ENCODE measurements around the gene GCFC2.

- TF ChIP-seq CTCF (IDR thresholded peaks at IDR 0.05; ENCODE audit: extremely low read depth in 1 of 2, insufficient read depth in 1 of 2, low read depth in 1 of 2, low read length in 2 of 2) = no peak
- TF ChIP-seq FOS (IDR thresholded peaks at IDR 0.05; ENCODE audit: borderline replicate concordance, insufficient read depth, low read length) = no peak
- no peak for TF ChIP-seq POLR2AphosphoS5 (IDR thresholded peaks at IDR 0.05; ENCODE audit: insufficient read depth, low read depth, low read length)
- TF ChIP-seq POLR2A (IDR thresholded peaks at IDR 0.05; ENCODE audit: low read depth, low read length) = no peak
- TF ChIP-seq EZH2 (IDR thresholded peaks at IDR 0.05; ENCODE audit: borderline replicate concordance, low read depth, low read length, severe bottlenecking) = no peak
- no peak for TF ChIP-seq MAX (IDR thresholded peaks at IDR 0.05; ENCODE audit: insufficient read depth, insufficient read length)
These were observed 89.5 kb downstream of the GCFC2 start for GRCh38 chr2:75621228-75621627.
